K562 (cell line): ENCODE results near the gene HPD. TPM values are rescaled to one million over a fixed set of nuclear protein-coding genes. Genes with fewer than 3 reads are reported as not detected.

Source experiments
- ARID3A ChIP-seq: IDR thresholded peaks from 2 replicates; pipeline ENCODE4 v1.6.1; 2012; ENCODE audit warnings: low read depth, low read length, improper control_type of control experiment, borderline replicate concordance
- BDP1 ChIP-seq: IDR thresholded peaks from 3 replicates; pipeline ENCODE4 v1.6.1; 2011; ENCODE audit not compliant: insufficient read length, insufficient read depth
- BRF1 ChIP-seq: IDR thresholded peaks from 3 replicates; pipeline ENCODE4 v1.6.1; 2011; ENCODE audit warnings: borderline replicate concordance, mild to moderate bottlenecking; ENCODE audit not compliant: insufficient read length; ENCODE audit errors: extremely low read depth
- CBFA2T3 ChIP-seq: fragments of 450-650 bp; IDR thresholded peaks from 2 replicates; pipeline ENCODE4 v1.6.1; 2017
- E2F3 ChIP-seq: fragments of 250-450 bp; sonication (Bioruptor Pico); IDR thresholded peaks from 2 replicates; pipeline ENCODE4 v1.4.0; 2020; ENCODE audit warnings: mild to moderate bottlenecking
- FOS ChIP-seq: IDR thresholded peaks from 3 replicates; pipeline ENCODE4 v1.6.1; 2011; ENCODE audit not compliant: insufficient read length; ENCODE audit errors: extremely low read depth
- HCFC1 ChIP-seq: IDR thresholded peaks from 2 replicates; pipeline ENCODE4 v1.6.1; 2012; ENCODE audit warnings: low read depth, low read length, improper control_type of control experiment
- HDGF ChIP-seq: fragments of 450-650 bp; IDR thresholded peaks from 2 replicates; pipeline ENCODE4 v1.6.1; 2016
- HMG20B ChIP-seq: fragments of 250-450 bp; sonication (Bioruptor Pico); IDR thresholded peaks from 2 replicates; pipeline ENCODE4 v1.5.0; 2021; ENCODE audit warnings: mild to moderate bottlenecking
- HNRNPH1 ChIP-seq: fragments of 200-400 bp; formaldehyde crosslinking; optimal IDR thresholded peaks from 2 replicates; pipeline ENCODE3; 2017; ENCODE audit warnings: low read depth, mild to moderate bottlenecking, low read length, moderate library complexity
- KDM2B ChIP-seq: fragments of 250-450 bp; sonication (Bioruptor Pico); IDR thresholded peaks from 2 replicates; pipeline ENCODE4 v1.8.0; 2021; ENCODE audit warnings: mild to moderate bottlenecking, moderate library complexity
- KLF1 ChIP-seq: fragments of 450-650 bp; IDR thresholded peaks from 2 replicates; pipeline ENCODE4 v1.6.1; 2016; ENCODE audit warnings: missing genetic modification characterization, missing compliant biosample characterization
- MAFK ChIP-seq: IDR thresholded peaks from 2 replicates; pipeline ENCODE4 v1.6.1; 2011; ENCODE audit warnings: low read length, improper control_type of control experiment
- MBD1 ChIP-seq: fragments of 250-450 bp; sonication (Bioruptor Pico); IDR thresholded peaks from 2 replicates; pipeline ENCODE4 v1.8.0; 2022; ENCODE audit warnings: inconsistent platforms
- MCM3 ChIP-seq: fragments of 450-650 bp; IDR thresholded peaks from 2 replicates; pipeline ENCODE4 v1.6.1; 2016
- MEIS2 ChIP-seq: fragments of 450-650 bp; IDR thresholded peaks from 2 replicates; pipeline ENCODE4 v1.6.1; 2014; ENCODE audit warnings: mild to moderate bottlenecking; ENCODE audit not compliant: partially characterized antibody
- NCOA4 ChIP-seq: fragments of 450-650 bp; IDR thresholded peaks from 2 replicates; pipeline ENCODE4 v1.6.1; 2018; ENCODE audit warnings: mild to moderate bottlenecking; ENCODE audit not compliant: partially characterized antibody
- NELFE ChIP-seq: IDR thresholded peaks from 2 replicates; pipeline ENCODE4 v1.6.1; 2011; ENCODE audit warnings: mild to moderate bottlenecking; ENCODE audit not compliant: insufficient read depth, insufficient read length
- NONO ChIP-seq, 2 experiments: fragments of 200-400 bp in 1 of 2; fragments of 450-650 bp in 1 of 2; formaldehyde crosslinking in 1 of 2; IDR thresholded peaks; 2 replicates each; pipeline ENCODE4 v1.6.1; 2017; ENCODE audit warnings: low read depth in 2 of 2, mild to moderate bottlenecking in 2 of 2, moderate library complexity in 2 of 2, low read length in 1 of 2
- PCBP1 ChIP-seq: fragments of 200-400 bp; formaldehyde crosslinking; IDR thresholded peaks from 2 replicates; pipeline ENCODE4 v1.6.1; 2018; ENCODE audit warnings: mild to moderate bottlenecking, low read depth, low read length; ENCODE audit not compliant: poor library complexity, severe bottlenecking
- PHB2 ChIP-seq: fragments of 450-650 bp; IDR thresholded peaks from 2 replicates; pipeline ENCODE4 v1.6.1; 2017; ENCODE audit warnings: low read depth
- POLR2G ChIP-seq: fragments of 200-400 bp; formaldehyde crosslinking; IDR thresholded peaks from 2 replicates; pipeline ENCODE4 v1.6.1; 2017; ENCODE audit warnings: low read depth, mild to moderate bottlenecking, antibody characterized with exemption, low read length, moderate library complexity
- RBM15 ChIP-seq: fragments of 200-400 bp; formaldehyde crosslinking; IDR thresholded peaks from 2 replicates; pipeline ENCODE4 v1.6.1; 2018; ENCODE audit warnings: mild to moderate bottlenecking, low read length, moderate library complexity; ENCODE audit not compliant: insufficient read depth
- TCF7 ChIP-seq: sonication (generic); IDR thresholded peaks from 2 replicates; pipeline ENCODE4 v1.6.1; 2016; ENCODE audit warnings: antibody characterized with exemption, borderline replicate concordance
- ZNF184 ChIP-seq: sonication (generic); formaldehyde crosslinking; IDR thresholded peaks from 2 replicates; pipeline ENCODE4 v1.5.0; 2020; ENCODE audit warnings: missing genetic modification reagents
- ZNF444 ChIP-seq: fragments of 250-450 bp; sonication (Bioruptor Pico); IDR thresholded peaks from 2 replicates; pipeline ENCODE4 v1.4.0; 2020; ENCODE audit warnings: mild to moderate bottlenecking, moderate library complexity
- ZNF57 ChIP-seq: fragments of 450-650 bp; formaldehyde crosslinking; IDR thresholded peaks from 2 replicates; pipeline ENCODE4 v1.4.0; 2020; ENCODE audit warnings: mild to moderate bottlenecking, moderate library complexity
- ZNF764 ChIP-seq: fragments of 250-450 bp; sonication (Bioruptor Pico); IDR thresholded peaks from 2 replicates; pipeline ENCODE4 v1.4.0; 2020; ENCODE audit warnings: low read depth, mild to moderate bottlenecking, moderate library complexity
- ZNF77 ChIP-seq: fragments of 250-450 bp; sonication (Bioruptor Pico); IDR thresholded peaks from 2 replicates; pipeline ENCODE4 v1.5.0; 2020
- ZSCAN29 ChIP-seq: fragments of 450-650 bp; IDR thresholded peaks from 2 replicates; pipeline ENCODE4 v1.6.1; 2017
- polyA plus RNA-seq, 8 experiments: library from polyadenylated mRNA; depleted of rRNA in 4 of 8; stranded (reverse) in 5 of 8; unstranded in 3 of 8; fragments of >200 nt; fragmentation: Nextera tagmentation in 2 of 8; fragmentation: Illumina TruSeq in 1 of 8; extraction: Ambion mirVana in 2 of 8; extraction: Trizol in 1 of 8; gene quantifications; 2 replicates each; pipeline versions ENCODE4 v1.2.1 to v1.2.3, GENCODE V29; 2011 to 2014; ENCODE audit warnings: inconsistent platforms in 1 of 8, missing spikeins in 1 of 8
- total RNA-seq, 7 experiments: library from RNA; depleted of rRNA in 6 of 7; stranded (reverse); fragments of >200 nt in 6 of 7; fragmentation: Illumina TruSeq in 2 of 7; extraction: Trizol in 2 of 7; gene quantifications; 2 replicates each; pipeline versions ENCODE4 v1.2.1 to v1.2.3, GENCODE V29; 2011 to 2021; ENCODE audit warnings: low replicate concordance in 1 of 7

The HPD gene
- total and polyA plus RNA-seq, 9 of the 15 experiments (the other 6 are each of a cell fraction or from before 2014, with no cell fraction given) = 0.06 to 0.29 (median 0.07) TPM; not detected in 4

GRCh38 chr12:121812320-121812871 is 46.3 kb downstream of the HPD start (continued):
- TF ChIP-seq MBD1 (CRISPR knock-in tag) (no peak), BDP1 (no peak), NCOA4 (no peak), KLF1 (tag) (peak; percentile 26; the same call in 1 of the 2 replicates), FOS (no peak), RBM15 (no peak), MCM3 (no peak), PHB2 (no peak), KDM2B (CRISPR knock-in tag) (no peak), ZNF77 (CRISPR knock-in tag) (no peak), ARID3A (no peak), BRF1 (no peak), E2F3 (CRISPR knock-in tag) (no peak), HCFC1 (no peak), ZNF444 (no peak), PCBP1 (no peak), MEIS2 (no peak), ZNF764 (CRISPR knock-in tag) (no peak), ZNF57 (CRISPR knock-in tag) (no peak), MAFK (no peak), NONO (IDR thresholded peaks at IDR 0.05; ENCODE audit: low read depth in 2 of 2, low read length in 1 of 2) (no peak), HMG20B (CRISPR knock-in tag) (no peak), TCF7 (no peak), HDGF (no peak), CBFA2T3 (no peak), HNRNPH1 (no peak), ZSCAN29 (no peak), ZNF184 (CRISPR knock-in tag) (no peak), NELFE (no peak), POLR2G (peak; percentile 5)
